Osteocyte (in vitro differentiated cells): ENCODE measurements around the gene HTR3A. TPM values are rescaled to one million over a fixed set of nuclear protein-coding genes. Genes with fewer than 3 reads are reported as not detected.

Source experiments
- DNase-seq: peaks from one replicate; pipeline ENCODE4 v3.0.0; 2021; ENCODE audit warnings: mixed read lengths; ENCODE audit not compliant: unreplicated experiment; ENCODE audit errors: extremely low spot score
- H3K27ac Mint-ChIP-seq: one replicate; pipeline ENCODE4 v1.8.0; 2021; ENCODE audit warnings: mild to moderate bottlenecking, mixed read lengths; ENCODE audit not compliant: unreplicated experiment
- H3K27me3 Mint-ChIP-seq: one replicate; pipeline ENCODE4 v1.8.0; 2021; ENCODE audit warnings: mixed read lengths; ENCODE audit not compliant: unreplicated experiment
- H3K36me3 Mint-ChIP-seq: one replicate; pipeline ENCODE4 v1.8.0; 2021; ENCODE audit warnings: mixed read lengths; ENCODE audit not compliant: unreplicated experiment
- H3K4me1 Mint-ChIP-seq: one replicate; pipeline ENCODE4 v1.8.0; 2021; ENCODE audit warnings: mixed read lengths; ENCODE audit not compliant: unreplicated experiment
- H3K4me3 Mint-ChIP-seq: one replicate; pipeline ENCODE4 v1.8.0; 2021; ENCODE audit warnings: mild to moderate bottlenecking, moderate library complexity, mixed read lengths; ENCODE audit not compliant: unreplicated experiment
- H3K9me3 Mint-ChIP-seq: one replicate; pipeline ENCODE4 v1.8.0; 2021; ENCODE audit warnings: mixed read lengths; ENCODE audit not compliant: unreplicated experiment
- total RNA-seq: library from RNA; stranded (reverse); gene quantifications from 2 replicates; pipeline ENCODE4 v1.2.1, GENCODE V29; 2021
- TF ChIP-seq, protein P1 (sequence below): fragments of 200-600 bp; sonication (generic); IDR thresholded peaks from 2 replicates; pipeline ENCODE4 v1.5.0; 2021; ENCODE audit warnings: antibody characterized with exemption, mild to moderate bottlenecking, moderate library complexity

HTR3A gene
- total RNA-seq, 1 donor from 2014 or later: not detected

GRCh38 chr11:113991718-113992458 is 17.0 kb downstream of the HTR3A start:
- Mint-ChIP-seq H3K4me3 (no peak overlapping the region), H3K9me3 (no peaks in the 10 kb centered on the region), H3K27ac (no peak overlapping the region), H3K27me3 (peaks cover 27% of the 10 kb centered on the region), H3K36me3 (no peaks in the 10 kb centered on the region), H3K4me1 (no peaks in the 10 kb centered on the region)
- TF ChIP-seq, protein P1, sequence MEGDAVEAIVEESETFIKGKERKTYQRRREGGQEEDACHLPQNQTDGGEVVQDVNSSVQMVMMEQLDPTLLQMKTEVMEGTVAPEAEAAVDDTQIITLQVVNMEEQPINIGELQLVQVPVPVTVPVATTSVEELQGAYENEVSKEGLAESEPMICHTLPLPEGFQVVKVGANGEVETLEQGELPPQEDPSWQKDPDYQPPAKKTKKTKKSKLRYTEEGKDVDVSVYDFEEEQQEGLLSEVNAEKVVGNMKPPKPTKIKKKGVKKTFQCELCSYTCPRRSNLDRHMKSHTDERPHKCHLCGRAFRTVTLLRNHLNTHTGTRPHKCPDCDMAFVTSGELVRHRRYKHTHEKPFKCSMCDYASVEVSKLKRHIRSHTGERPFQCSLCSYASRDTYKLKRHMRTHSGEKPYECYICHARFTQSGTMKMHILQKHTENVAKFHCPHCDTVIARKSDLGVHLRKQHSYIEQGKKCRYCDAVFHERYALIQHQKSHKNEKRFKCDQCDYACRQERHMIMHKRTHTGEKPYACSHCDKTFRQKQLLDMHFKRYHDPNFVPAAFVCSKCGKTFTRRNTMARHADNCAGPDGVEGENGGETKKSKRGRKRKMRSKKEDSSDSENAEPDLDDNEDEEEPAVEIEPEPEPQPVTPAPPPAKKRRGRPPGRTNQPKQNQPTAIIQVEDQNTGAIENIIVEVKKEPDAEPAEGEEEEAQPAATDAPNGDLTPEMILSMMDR: no peak
- DNase-seq: no peak

DNA sequence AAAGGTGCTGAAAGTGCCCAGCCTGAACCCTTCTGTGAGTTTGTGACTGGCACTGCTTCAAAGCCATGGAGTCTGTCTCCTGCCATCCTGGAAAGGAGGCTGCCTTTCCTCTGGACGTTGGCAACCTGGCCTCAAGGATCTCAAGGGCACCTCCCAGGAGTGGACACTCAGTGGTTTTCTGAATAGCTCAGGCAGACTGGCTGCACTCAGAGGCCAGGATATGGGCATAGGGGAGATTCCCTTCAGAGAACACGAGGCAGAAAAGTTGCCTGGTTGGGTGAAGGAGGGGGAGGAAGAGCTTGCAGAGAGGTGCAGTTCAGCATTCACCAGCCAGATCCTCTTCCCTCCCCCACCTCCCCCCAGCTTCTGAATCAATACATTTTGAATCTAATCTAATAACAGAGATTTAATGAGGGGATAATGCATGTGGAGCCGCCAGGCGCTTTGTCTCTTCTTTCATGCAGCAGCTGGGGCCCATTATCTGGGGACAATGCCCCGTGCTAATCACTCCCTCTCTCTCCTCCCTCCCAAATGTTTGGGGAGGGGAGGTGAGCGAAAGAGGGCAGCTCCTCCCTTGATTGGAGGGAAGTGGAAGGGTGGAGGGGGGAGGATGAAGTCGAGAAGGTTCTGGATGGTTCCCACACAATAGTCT is 17.7 kb downstream of the HTR3A start:
- TF ChIP-seq, protein P1: no peak
- Mint-ChIP-seq H3K36me3 (no peaks in the 10 kb centered on the region), H3K9me3 (no peaks in the 10 kb centered on the region), H3K4me1 (no peaks in the 10 kb centered on the region), H3K4me3 (no peak overlapping the region), H3K27me3 (peaks cover 32% of the 10 kb centered on the region), H3K27ac (no peak overlapping the region)
- DNase-seq: no peak

- no peak for DNase-seq
- H3K36me3 Mint-ChIP-seq: no peaks in the 10 kb centered on the region
Observed at GRCh38 chr11:113994077-113994954, 19.4 kb downstream of the HTR3A start.

GRCh38 chr11:113997473-113997872 is 22.6 kb downstream of the HTR3A start:
- H3K36me3 Mint-ChIP-seq: no peaks in the 10 kb centered on the region
- H3K4me3 Mint-ChIP-seq: no peak overlapping the region
- no peaks in the 10 kb centered on the region for H3K4me1 Mint-ChIP-seq
- H3K27me3 Mint-ChIP-seq: peaks cover 57% of the 10 kb centered on the region
- no peak overlapping the region for H3K27ac Mint-ChIP-seq
- no peak for DNase-seq
- TF ChIP-seq, protein P1: no peak
- H3K9me3 Mint-ChIP-seq: no peaks in the 10 kb centered on the region

More at GRCh38 chr11:113994077-113994954, 19.4 kb downstream of the HTR3A start:
- Mint-ChIP-seq H3K4me1 (no peaks in the 10 kb centered on the region), H3K27ac (no peak overlapping the region), H3K9me3 (no peaks in the 10 kb centered on the region), H3K4me3 (no peak overlapping the region), H3K27me3 (peaks cover 42% of the 10 kb centered on the region)
- TF ChIP-seq, protein P1: peak; percentile 87
